Fibroblast of lung (primary cell): ENCODE data around the gene PHC2. TPM values are rescaled to one million over a fixed set of nuclear protein-coding genes. Genes with fewer than 3 reads are reported as not detected.

Experiments
- DNase-seq, 2 donors: peaks; one replicate each; pipeline versions ENCODE4 v3.0.0 to v3.0.0-alpha.2; 2010; ENCODE audit warnings: low read depth in 2 of 2
- H2AFZ ChIP-seq: 2 replicates; pipeline ENCODE4 v1.5.1; 2012; ENCODE audit warnings: low read length, control low read depth, inconsistent platforms
- H3K27ac ChIP-seq: 2 replicates; pipeline ENCODE4 v1.5.1; 2011; ENCODE audit warnings: low read length, control low read depth; ENCODE audit not compliant: insufficient read depth
- H3K27me3 ChIP-seq: 2 replicates; pipeline ENCODE4 v1.5.1; 2011; ENCODE audit warnings: mild to moderate bottlenecking, low read length; ENCODE audit not compliant: control insufficient read depth, insufficient read depth
- H3K36me3 ChIP-seq: 2 replicates; pipeline ENCODE4 v1.5.1; 2011; ENCODE audit warnings: low read length; ENCODE audit not compliant: control insufficient read depth, insufficient read depth
- H3K4me1 ChIP-seq: 2 replicates; pipeline ENCODE4 v1.5.1; 2011; ENCODE audit warnings: low read length; ENCODE audit not compliant: control insufficient read depth, insufficient read depth; ENCODE audit errors: extremely low read depth
- H3K4me2 ChIP-seq: 2 replicates; pipeline ENCODE4 v1.5.1; 2011; ENCODE audit warnings: low read length, control low read depth; ENCODE audit not compliant: insufficient read depth; ENCODE audit errors: extremely low read depth
- H3K4me3 ChIP-seq, 4 experiments: fragments of 200-600 bp in 1 of 4; sonication (generic) in 1 of 4; replicated peaks in 1 of 4; 2 replicates each; pipeline ENCODE4 v1.5.1; 2011 to 2016; ENCODE audit warnings: low read length in 4 of 4, low read depth in 3 of 4, mild to moderate bottlenecking in 3 of 4, control low read depth in 2 of 4, inconsistent platforms in 1 of 4, mixed read lengths in 1 of 4; ENCODE audit not compliant: insufficient read depth in 1 of 4; ENCODE audit errors: control extremely low read depth in 1 of 4
- H3K79me2 ChIP-seq: 2 replicates; pipeline ENCODE4 v1.5.1; 2012; ENCODE audit warnings: mild to moderate bottlenecking, low read length, inconsistent platforms; ENCODE audit not compliant: control insufficient read depth, insufficient read depth
- H3K9ac ChIP-seq: 2 replicates; pipeline ENCODE4 v1.5.1; 2011; ENCODE audit warnings: mild to moderate bottlenecking, low read length, control low read depth; ENCODE audit not compliant: insufficient read depth
- H3K9me3 ChIP-seq: 2 replicates; pipeline ENCODE4 v1.5.1; 2012; ENCODE audit warnings: low read depth, low read length; ENCODE audit not compliant: control insufficient read depth, insufficient read depth
- H4K20me1 ChIP-seq: 2 replicates; pipeline ENCODE4 v1.5.1; 2011; ENCODE audit warnings: low read length; ENCODE audit not compliant: control insufficient read depth, insufficient read depth; ENCODE audit errors: extremely low read depth
- EZH2 ChIP-seq: IDR thresholded peaks from 2 replicates; pipeline ENCODE4 v1.5.1; 2012; ENCODE audit warnings: low read length, control low read depth, mild to moderate bottlenecking; ENCODE audit errors: missing control alignments
- polyA plus RNA-seq, 2 donors: library from polyadenylated mRNA; depleted of rRNA in 1 of 2; stranded (reverse) in 1 of 2; unstranded in 1 of 2; fragments of >200 nt; gene quantifications; 2 replicates each; pipeline ENCODE4 v1.2.1, GENCODE V29; 2011 to 2012; ENCODE audit warnings: missing spikeins in 1 of 2
- total RNA-seq: library from RNA; depleted of rRNA; stranded (reverse); fragments of >200 nt; gene quantifications from 2 replicates; pipeline ENCODE4 v1.2.1, GENCODE V29; 2014
- TF ChIP-seq, protein P1 (sequence below), 2 donors: IDR thresholded peaks in 1 of 2; conservative IDR thresholded peaks in 1 of 2; 1 replicate in 1 of 2; 2 replicates in 1 of 2; pipeline ENCODE4 v1.5.1; 2011 to 2012; ENCODE audit warnings: low read length in 2 of 2, control low read depth in 1 of 2, inconsistent platforms in 1 of 2, low read depth in 1 of 2, mild to moderate bottlenecking in 1 of 2

The PHC2 gene
- total and polyA plus RNA-seq, 2 donors (not counting 1 experiment from before 2014, with no cell fraction given): 62.6 to 75.8 TPM

- H3K4me3 ChIP-seq: no peak overlapping the region
- H3K4me1 ChIP-seq: peaks cover 4% of the 10 kb centered on the region
- no peaks in the 10 kb centered on the region for H3K36me3 ChIP-seq
- no peak for TF ChIP-seq EZH2
- TF ChIP-seq, protein P1, sequence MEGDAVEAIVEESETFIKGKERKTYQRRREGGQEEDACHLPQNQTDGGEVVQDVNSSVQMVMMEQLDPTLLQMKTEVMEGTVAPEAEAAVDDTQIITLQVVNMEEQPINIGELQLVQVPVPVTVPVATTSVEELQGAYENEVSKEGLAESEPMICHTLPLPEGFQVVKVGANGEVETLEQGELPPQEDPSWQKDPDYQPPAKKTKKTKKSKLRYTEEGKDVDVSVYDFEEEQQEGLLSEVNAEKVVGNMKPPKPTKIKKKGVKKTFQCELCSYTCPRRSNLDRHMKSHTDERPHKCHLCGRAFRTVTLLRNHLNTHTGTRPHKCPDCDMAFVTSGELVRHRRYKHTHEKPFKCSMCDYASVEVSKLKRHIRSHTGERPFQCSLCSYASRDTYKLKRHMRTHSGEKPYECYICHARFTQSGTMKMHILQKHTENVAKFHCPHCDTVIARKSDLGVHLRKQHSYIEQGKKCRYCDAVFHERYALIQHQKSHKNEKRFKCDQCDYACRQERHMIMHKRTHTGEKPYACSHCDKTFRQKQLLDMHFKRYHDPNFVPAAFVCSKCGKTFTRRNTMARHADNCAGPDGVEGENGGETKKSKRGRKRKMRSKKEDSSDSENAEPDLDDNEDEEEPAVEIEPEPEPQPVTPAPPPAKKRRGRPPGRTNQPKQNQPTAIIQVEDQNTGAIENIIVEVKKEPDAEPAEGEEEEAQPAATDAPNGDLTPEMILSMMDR (conservative IDR thresholded peaks at IDR 0.05 in 1 of 2, IDR thresholded peaks at IDR 0.05 in 1 of 2; ENCODE audit: low read depth in 1 of 2, low read length in 2 of 2): no peak
- no peaks in the 10 kb centered on the region for H3K79me2 ChIP-seq
- no peak overlapping the region for H2AFZ ChIP-seq
- H3K27ac ChIP-seq: no peak overlapping the region
- H3K9ac ChIP-seq: no peak overlapping the region
- DNase-seq: no peak
- H3K27me3 ChIP-seq: no peaks in the 10 kb centered on the region
- H3K4me2 ChIP-seq: no peak overlapping the region
- H3K9me3 ChIP-seq: no peaks in the 10 kb centered on the region
- no peaks in the 10 kb centered on the region for H4K20me1 ChIP-seq
Observed at GRCh38 chr1:33465316-33465715, 34.4 kb upstream of the PHC2 start.

- no peak overlapping the region for H3K27ac ChIP-seq
- H3K9ac ChIP-seq: no peak overlapping the region
- no peaks in the 10 kb centered on the region for H4K20me1 ChIP-seq
- no peak overlapping the region for H3K4me2 ChIP-seq
- no peaks in the 10 kb centered on the region for H3K36me3 ChIP-seq
- no peaks in the 10 kb centered on the region for H3K27me3 ChIP-seq
- DNase-seq: no peak
- TF ChIP-seq EZH2: no peak
- TF ChIP-seq, protein P1 (conservative IDR thresholded peaks at IDR 0.05 in 1 of 2, IDR thresholded peaks at IDR 0.05 in 1 of 2; ENCODE audit: low read depth in 1 of 2, low read length in 2 of 2): no peak
- H3K9me3 ChIP-seq: no peaks in the 10 kb centered on the region
- no peak overlapping the region for H3K4me3 ChIP-seq
- peaks cover 5% of the 10 kb centered on the region for H3K4me1 ChIP-seq
- no peaks in the 10 kb centered on the region for H3K79me2 ChIP-seq
- no peak overlapping the region for H2AFZ ChIP-seq
Observed at GRCh38 chr1:33464552-33464951, 33.7 kb upstream of the PHC2 start.

DNA sequence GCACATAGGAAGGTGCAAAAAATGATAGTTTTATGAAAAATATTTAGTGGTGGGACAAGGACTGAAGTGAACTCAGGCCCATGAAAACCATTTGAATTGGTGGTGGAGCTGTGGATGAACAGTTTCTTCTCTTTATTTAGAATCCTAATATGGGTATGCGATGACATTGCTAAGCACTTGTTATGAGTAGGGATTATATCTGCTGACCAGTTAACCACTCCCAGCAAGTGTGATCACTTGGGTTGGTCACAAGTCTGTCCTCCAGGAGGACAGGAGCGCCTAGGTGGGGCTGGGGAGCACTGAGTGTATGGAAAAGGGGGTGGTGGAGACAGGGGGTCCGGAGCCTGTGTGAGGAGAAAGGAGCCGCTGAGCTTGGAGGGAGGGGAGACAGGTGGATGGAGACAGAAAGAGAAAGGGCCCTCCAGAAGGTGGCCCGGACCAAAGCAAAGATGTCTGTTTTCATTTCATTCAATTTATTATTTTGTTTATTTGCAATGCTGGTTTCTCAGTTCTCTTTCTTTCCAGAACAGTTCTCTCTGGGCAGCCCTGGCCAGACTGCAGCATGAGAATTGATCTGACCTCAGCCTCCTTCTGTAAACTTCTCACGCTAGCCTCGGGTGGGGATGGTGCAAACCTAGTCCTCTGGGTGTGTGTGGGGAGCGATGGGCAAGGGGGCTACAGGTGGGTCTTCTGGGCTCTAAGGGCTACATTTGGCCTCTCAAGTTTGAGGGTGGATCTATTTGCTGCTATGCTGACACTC is 31.7 kb upstream of the PHC2 start:
- Histone ChIP-seq H3K9me3 (no peaks in the 10 kb centered on the region), H3K4me1 (peaks cover 11% of the 10 kb centered on the region), H3K79me2 (no peaks in the 10 kb centered on the region), H4K20me1 (no peaks in the 10 kb centered on the region), H3K36me3 (no peaks in the 10 kb centered on the region), H3K27ac (no peak overlapping the region), H3K4me3 (no peak overlapping the region), H3K27me3 (no peaks in the 10 kb centered on the region), H3K4me2 (no peak overlapping the region), H3K9ac (no peak overlapping the region), H2AFZ (no peak overlapping the region)
- TF ChIP-seq EZH2: no peak
- DNase-seq: no peak
